Ovary (tissue), 9 donors: Measurements from ENCODE around the gene ZNF385C. TPM values are rescaled to one million over a fixed set of nuclear protein-coding genes. Genes with fewer than 3 reads are reported as not detected.

Experiments used
- DNase-seq, 5 donors: peaks; one replicate each; pipeline ENCODE4 v3.0.0-alpha.2; 2019 to 2020
- H3K27ac ChIP-seq, 2 donors: fragments of 200-600 bp; one replicate each; pipeline versions ENCODE4 v1.5.1 to v1.8.0; 2019 to 2022
- H3K27me3 ChIP-seq: fragments of 200-600 bp; one replicate; pipeline ENCODE4 v1.8.0; 2022
- H3K36me3 ChIP-seq: fragments of 200-600 bp; sonication (generic); one replicate; pipeline ENCODE4 v1.5.1; 2019
- H3K4me1 ChIP-seq: one replicate; pipeline ENCODE4 v1.8.1; 2013; ENCODE audit warnings: mild to moderate bottlenecking, moderate library complexity; ENCODE audit not compliant: insufficient read depth
- H3K4me3 ChIP-seq: fragments of 200-600 bp; sonication (generic); one replicate; pipeline ENCODE4 v1.5.1; 2017
- H3K9me3 ChIP-seq, 2 donors: fragments of 200-600 bp in 1 of 2; sonication (generic) in 1 of 2; one replicate each; pipeline versions ENCODE4 v1.5.1 to v1.8.1; 2013 to 2019; ENCODE audit warnings: mild to moderate bottlenecking in 1 of 2, moderate library complexity in 1 of 2
- EP300 ChIP-seq: sonication (generic); formaldehyde crosslinking; IDR thresholded peaks from one replicate; pipeline ENCODE4 v1.6.1; 2017; ENCODE audit warnings: antibody characterized with exemption
- POLR2A ChIP-seq: fragments of 450-650 bp; IDR thresholded peaks from one replicate; pipeline ENCODE4 v1.6.1; 2017; ENCODE audit warnings: antibody characterized with exemption, mild to moderate bottlenecking, moderate library complexity
- WGBS, 3 donors: extraction: QIAGEN DNeasy Blood & Tissue Kit in 1 of 3; methylation state at CpG; one replicate each; pipeline versions ENCODE4 v1.1.5 to v1.1.7; 2013 to 2017; 5-methylcytosine and 5-hydroxymethylcytosine counted together
- intact Hi-C, 4 donors: fragments of 100-400 bp; cut with DNase I; formaldehyde crosslinking; loops; one replicate each; pipeline versions ENCODE4 v1.11.0 to v1.15.1; 2022 to 2023
- polyA plus RNA-seq, 2 donors: library from polyadenylated mRNA; stranded (reverse); fragments of 200-250 nt in 1 of 2; fragments of 350-450 nt in 1 of 2; fragmentation: Illumina TruSeq in 1 of 2; extraction: RNeasy Lipid Tissue Mini Kit (QIAGEN cat#74804) in 1 of 2; gene quantifications; one replicate each; pipeline ENCODE4 v1.2.3, GENCODE V29; 2013 to 2014
- total RNA-seq, 7 donors: library from RNA; depleted of rRNA in 2 of 7; stranded (reverse); fragments of >200 nt in 2 of 7; fragmentation: NEBNext Ultra II Directional in 3 of 7; extraction: Animal tissue kit (Norgen Biotek cat#: 25700) in 3 of 7; gene quantifications; one replicate each; pipeline versions ENCODE4 v1.1.0 to v1.2.4, GENCODE V29; 2016 to 2023
- TF ChIP-seq, protein P1 (sequence below), 3 donors: fragments of 450-650 bp in 2 of 3; fragments of 200-600 bp in 1 of 3; IDR thresholded peaks; one replicate each; pipeline versions ENCODE4 v1.5.1 to v1.8.0; 2016 to 2022; ENCODE audit warnings: antibody characterized with exemption in 3 of 3, mild to moderate bottlenecking in 1 of 3
- donor health status: DM: no; HTN: no; CAD: no; lungs with moderate emphysema.
- donor health status: DM: no; HTN: no; CAD: no.
- donor health status: Bipolar disorder and iron deficiency.
- donor health status: DM: yes; HTN: yes; CAD: no.
- donor health status: DM: no; HTN: no; CAD: no.
- donor health status: DM: yes; HTN: yes; CAD: no.

Gene ZNF385C
- total and polyA plus RNA-seq, 9 donors: 0.36 to 3.0 (median 1.7) TPM

DNA sequence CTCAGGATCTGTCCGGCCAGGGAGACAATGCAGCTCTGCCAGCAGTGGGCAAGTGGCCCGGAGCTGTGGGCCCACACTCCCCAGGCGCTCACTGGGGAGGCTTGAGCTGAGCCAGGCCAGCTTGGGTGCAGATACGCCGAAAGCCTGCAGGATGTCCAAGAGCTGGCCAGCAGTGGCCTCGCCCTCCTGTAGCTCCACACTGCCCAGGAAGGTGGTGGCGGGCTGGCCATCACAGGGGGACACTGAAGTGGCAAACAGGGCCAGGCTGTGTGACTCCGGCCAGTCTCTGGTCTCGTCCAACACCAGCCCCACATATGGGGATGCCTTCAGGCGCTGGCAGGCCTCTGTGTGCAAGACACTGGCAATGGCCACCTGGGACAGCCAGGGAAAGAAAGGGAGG is 57.5 kb downstream of the ZNF385C start:
- Histone ChIP-seq H3K4me1 (peaks cover 3% of the 10 kb centered on the region), H3K4me3 (no peak overlapping the region), H3K27ac (no peak overlapping the region), H3K9me3 (no peaks in the 10 kb centered on the region), H3K36me3 (no peaks in the 10 kb centered on the region), H3K27me3 (no peaks in the 10 kb centered on the region)
- TF ChIP-seq POLR2A: no peak
- TF ChIP-seq EP300: no peak
- TF ChIP-seq, protein P1, sequence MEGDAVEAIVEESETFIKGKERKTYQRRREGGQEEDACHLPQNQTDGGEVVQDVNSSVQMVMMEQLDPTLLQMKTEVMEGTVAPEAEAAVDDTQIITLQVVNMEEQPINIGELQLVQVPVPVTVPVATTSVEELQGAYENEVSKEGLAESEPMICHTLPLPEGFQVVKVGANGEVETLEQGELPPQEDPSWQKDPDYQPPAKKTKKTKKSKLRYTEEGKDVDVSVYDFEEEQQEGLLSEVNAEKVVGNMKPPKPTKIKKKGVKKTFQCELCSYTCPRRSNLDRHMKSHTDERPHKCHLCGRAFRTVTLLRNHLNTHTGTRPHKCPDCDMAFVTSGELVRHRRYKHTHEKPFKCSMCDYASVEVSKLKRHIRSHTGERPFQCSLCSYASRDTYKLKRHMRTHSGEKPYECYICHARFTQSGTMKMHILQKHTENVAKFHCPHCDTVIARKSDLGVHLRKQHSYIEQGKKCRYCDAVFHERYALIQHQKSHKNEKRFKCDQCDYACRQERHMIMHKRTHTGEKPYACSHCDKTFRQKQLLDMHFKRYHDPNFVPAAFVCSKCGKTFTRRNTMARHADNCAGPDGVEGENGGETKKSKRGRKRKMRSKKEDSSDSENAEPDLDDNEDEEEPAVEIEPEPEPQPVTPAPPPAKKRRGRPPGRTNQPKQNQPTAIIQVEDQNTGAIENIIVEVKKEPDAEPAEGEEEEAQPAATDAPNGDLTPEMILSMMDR (IDR thresholded peaks at IDR 0.05): no peak
- intact Hi-C loops: no loop called here
- 94 to 97% (median 94%) methylated on average over 8 to 10 of the region's 10 CpGs for WGBS, 3 donors
- DNase-seq: no peak

DNA sequence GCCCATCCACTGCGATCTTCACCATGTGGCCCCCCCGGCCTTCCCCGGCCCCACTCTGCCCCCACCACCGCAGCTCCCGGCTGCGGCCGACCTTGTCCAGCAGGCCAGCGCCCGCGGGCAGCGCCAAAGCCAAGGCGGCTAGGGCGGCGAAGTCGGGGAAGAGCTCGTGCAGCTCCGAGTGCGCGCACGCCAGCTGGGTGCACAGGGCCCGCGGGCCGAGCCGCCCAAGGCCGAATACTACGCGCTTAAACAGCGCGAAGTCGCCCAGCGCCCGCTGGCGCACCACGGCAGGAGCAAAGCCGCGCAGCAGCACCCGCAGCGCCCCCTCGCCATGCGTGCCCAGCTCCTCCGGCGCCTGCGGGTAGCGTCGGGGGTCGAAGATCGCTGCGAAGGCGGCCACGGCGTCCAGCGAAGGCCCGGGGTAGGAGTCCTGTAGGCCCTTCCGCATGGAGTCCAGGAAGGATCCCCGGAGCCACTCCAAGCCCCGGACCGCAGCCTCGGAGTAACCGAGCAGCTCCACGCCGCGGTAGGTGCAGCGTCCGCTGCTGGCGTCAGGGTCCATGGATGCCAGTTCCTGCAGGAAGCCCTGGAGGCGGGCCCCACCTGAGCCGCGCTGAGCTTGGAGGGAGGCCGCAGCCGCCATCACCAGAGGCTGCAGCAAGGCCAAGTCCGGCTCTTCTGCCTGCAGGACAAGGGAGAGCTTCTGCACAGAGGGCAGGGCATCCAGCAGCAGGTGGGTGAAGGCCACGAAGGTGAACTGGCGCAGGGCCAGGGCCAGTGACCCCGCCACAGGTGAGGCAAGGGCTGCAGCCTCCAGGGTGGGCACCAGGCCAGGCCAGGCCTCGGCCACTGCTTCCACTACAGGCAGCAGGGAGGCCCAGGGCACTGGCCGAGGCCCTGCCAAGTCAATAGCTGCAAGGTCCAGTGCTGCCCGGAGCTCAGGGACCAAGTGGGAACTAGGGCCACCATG is 58.2 kb downstream of the ZNF385C start:
- Histone ChIP-seq H3K36me3 (no peaks in the 10 kb centered on the region), H3K9me3 (no peaks in the 10 kb centered on the region)

GRCh38 chr17:42038221-42038973 is 59.9 kb downstream of the ZNF385C start:
- Histone ChIP-seq H3K36me3 (no peaks in the 10 kb centered on the region), H3K9me3 (no peaks in the 10 kb centered on the region), H3K4me3 (no peak overlapping the region), H3K27me3 (no peaks in the 10 kb centered on the region), H3K4me1 (peaks cover 3% of the 10 kb centered on the region), H3K27ac (no peak overlapping the region)
- intact Hi-C loops: no loop called here
- 86 to 89% (median 86%) methylated on average over 5 of the region's 5 CpGs for WGBS, 3 donors
- TF ChIP-seq EP300 (no peak), POLR2A (no peak)
- TF ChIP-seq, protein P1 (IDR thresholded peaks at IDR 0.05): no peak
- DNase-seq: no peak

More for the DNA sequence above, 58.2 kb downstream of the ZNF385C start:
- intact Hi-C loops: no loop called here
- Histone ChIP-seq H3K4me1 (peaks cover 3% of the 10 kb centered on the region), H3K4me3 (no peak overlapping the region), H3K27me3 (no peaks in the 10 kb centered on the region), H3K27ac (no peak overlapping the region)
- DNase-seq: peak in 1 of 5 donors; percentile 41
- 33 to 42% (median 40%) methylated on average over 46 to 77 of the region's 77 CpGs for WGBS, 3 donors
- TF ChIP-seq POLR2A (no peak), EP300 (no peak)
- TF ChIP-seq, protein P1 (IDR thresholded peaks at IDR 0.05): no peak

- WGBS, 3 donors: 42 to 44% (median 43%) methylated on average over 6 of the region's 6 CpGs
- TF ChIP-seq EP300: no peak
These were observed 64.2 kb downstream of the ZNF385C start for GRCh38 chr17:42034059-42034458.

More at GRCh38 chr17:42034059-42034458, 64.2 kb downstream of the ZNF385C start:
- Histone ChIP-seq H3K36me3 (no peaks in the 10 kb centered on the region), H3K27me3 (no peaks in the 10 kb centered on the region), H3K4me1 (no peaks in the 10 kb centered on the region), H3K27ac (no peak overlapping the region), H3K9me3 (no peaks in the 10 kb centered on the region), H3K4me3 (no peak overlapping the region)
- no peak for DNase-seq
- intact Hi-C loops: no loop called here
